Limb (tissue), 2 donors: ENCODE data around the gene CES2.
"Not testable (repeated sequence)": the region's sequence is repeated elsewhere in the genome, so short reads cannot be mapped to it uniquely, and the experiment has no call there.

Experiments used
- DNase-seq, 2 donors: peaks; one replicate each; pipeline ENCODE4 v3.0.0-alpha.2; 2016; ENCODE audit errors: extremely low spot score in 2 of 2

Gene CES2

DNA sequence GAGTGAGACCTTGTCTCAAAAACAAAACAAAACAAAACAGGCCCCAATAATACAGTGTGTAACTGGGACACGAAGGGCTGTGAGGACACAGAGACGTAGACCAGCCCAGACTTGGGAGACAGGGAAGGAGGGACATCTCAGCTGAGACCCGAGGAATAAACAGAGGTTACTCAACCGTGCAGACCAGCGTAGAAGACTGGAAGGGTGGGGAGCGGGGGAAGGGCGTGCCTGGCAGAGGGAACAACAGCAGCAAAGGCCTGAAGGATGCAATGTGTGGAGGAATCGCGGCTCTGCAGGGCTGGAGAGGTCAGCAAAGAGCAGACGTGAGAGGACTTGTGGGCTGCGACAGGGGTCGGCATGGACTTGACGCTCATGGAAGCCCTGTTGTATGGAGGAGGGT lies 41.4 kb downstream of the CES2 start:
- DNase-seq = no peak

DNA sequence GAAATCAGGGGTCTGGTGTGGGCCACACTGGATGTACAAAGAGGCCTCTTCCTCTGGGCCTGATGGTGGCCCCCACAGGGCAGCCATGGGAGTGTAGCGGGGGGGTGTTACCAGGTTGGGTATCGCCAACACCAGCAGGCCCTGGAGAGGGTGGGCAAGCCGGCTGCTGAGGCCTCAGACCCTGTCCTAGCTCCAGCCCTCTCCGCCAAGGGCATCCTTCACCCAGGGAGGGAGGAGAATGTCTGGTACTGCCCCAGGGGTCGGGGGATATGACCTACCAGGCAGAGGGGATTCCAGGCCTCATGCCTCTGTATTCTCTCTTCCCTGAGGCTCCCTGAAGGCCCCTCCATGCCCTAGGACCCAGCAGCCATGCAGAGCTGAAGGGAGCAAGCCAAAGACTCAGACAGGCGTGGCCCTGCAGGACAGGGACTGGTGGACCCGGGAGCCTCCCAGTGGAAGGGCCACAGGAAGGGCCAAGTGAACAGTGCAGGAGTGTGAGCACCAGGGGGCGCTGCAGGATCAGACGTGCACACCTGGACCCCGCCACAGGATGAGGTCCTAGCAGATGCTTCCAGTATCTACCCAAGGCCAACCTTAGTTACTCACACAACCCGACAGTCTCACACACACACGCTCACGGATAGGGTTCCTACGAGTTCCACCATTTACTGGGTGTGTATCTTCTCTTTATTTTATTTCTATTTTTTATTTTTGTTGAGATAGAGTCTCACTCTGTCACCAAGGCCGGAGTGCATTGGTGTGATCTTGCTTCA lies 42.2 kb downstream of the CES2 start:
- peak; percentile 77 to 89 for DNase-seq

DNA sequence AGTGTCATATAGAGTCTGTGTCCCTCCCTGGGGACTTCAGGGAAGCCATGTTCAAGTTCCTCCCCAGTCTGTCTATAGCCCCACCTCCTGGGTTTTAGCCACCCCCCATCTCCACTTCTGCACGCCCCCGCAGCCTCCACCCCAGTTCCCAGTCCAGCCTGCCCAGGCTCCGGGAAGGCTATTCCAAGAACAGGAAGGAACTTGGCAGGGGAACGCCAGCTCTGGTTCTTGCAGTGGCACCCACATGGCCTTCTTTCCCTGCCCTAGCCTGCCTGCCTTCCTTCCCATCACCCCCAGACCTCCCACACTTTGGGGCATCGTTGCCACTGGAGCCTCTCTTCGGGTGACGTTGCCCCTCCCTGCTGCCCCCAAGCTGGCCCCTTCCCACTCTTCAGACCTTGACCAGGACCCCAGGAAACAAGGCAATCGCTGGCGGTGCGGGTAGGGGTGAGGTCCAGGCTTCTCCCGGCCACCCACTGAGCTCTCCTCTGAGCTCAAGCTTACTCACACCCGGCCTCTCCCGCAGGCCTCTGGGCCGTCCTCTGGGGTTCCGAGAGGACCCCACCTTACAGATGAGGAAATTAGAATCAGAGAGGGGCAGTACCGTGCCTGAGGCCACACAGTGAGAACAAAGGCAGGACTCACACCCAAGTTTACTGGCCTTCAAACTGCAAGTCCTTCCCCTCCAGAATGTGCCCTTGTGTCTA lies 43.8 kb downstream of the CES2 start:
- no peak for DNase-seq

DNA sequence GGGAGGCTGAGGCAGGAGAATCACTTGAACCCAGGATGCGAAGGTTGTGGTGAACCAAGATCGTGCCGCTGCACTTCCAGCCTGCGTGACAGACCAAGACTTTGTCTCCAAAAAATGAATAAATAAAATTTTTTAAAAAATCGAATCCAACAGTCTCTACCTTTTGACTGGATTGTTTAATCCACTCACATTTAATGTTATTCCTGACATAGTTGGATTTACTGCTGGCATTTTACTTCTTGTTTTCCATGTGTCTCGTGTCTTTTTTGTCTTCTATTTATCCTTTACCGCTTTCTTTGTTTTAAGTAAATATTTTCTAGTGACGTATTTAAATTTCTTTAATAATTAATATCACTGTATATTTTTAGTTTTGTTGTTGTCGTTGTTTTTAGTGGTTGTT lies 47.7 kb downstream of the CES2 start:
- DNase-seq = no peak

DNA sequence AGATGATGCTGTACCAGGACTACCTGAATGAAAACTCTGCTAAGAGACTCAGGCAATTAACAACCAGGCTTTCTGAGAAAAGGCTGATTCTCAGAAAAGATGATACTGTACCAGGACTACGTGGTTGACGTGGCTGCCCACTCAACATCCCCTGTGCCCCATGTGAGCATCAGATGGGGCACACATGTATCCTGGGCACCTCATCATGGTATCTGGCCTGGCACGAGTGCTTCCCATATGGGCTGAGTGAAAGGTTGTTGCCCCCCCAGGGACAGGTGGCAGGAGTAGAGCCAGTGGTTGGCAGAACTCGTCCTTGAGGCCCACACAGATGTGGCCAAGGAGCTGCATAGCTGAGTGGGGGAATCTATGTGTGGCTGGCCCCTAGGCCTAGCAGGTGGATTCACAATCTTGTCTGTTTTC lies 49.6 kb downstream of the CES2 start:
- no peak for DNase-seq

DNA sequence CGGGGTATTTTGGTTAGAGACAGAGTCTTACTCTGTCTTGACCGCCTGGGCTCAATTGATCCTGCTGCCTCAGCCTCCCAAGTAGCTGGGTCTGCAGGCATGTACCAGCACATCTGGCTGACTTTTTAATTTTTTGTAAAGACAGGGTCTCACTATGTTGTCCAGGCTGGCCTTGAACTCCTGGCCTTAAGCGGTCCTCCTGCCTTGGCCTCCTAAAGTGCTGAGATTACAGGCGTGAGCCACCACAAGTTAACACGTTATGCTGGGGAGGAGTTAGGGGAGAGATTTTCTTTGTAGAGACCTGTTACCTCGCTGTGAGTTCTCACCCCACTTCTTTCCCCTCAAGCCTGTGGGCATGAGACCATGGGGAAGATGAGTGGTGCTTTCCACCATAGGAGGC lies 51.2 kb downstream of the CES2 start:
- DNase-seq = no peak

DNA sequence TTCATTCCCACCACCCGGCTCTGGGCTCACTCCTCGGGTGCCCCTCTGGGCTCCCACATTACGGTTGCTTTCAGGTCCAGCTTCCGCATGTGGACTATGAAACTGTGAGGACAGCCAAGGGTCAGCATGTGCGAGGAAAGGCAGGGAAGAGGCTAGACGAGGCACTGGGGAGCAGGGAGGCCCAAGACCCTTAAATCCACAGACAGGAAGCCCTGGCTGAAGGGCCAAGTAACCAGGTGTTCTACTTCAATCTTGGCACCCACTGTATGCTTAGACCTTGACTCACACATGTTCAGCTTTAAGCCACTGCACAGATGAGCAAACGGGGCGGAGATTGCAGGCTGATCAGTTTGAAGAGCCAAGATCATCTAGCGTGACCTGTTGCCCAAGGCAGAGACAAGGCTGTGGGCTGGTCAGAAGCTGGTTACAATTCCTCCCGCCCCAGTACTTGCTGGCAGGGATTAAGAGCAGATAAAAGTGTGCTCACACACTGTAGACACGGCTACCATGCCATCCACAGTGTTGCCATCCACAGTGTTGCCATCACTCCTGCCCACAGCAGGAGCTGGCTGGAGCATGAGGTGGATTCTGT lies 53.0 kb downstream of the CES2 start, which contains the start of gene CES4A:
Gene CES4A, plus strand, starts transcription at position 393 of the 592 bp plus-strand sequence. Its CDS starts 184 bp downstream, at position 577.
- peak in 1 of 2 donors; percentile 21 for DNase-seq

DNA sequence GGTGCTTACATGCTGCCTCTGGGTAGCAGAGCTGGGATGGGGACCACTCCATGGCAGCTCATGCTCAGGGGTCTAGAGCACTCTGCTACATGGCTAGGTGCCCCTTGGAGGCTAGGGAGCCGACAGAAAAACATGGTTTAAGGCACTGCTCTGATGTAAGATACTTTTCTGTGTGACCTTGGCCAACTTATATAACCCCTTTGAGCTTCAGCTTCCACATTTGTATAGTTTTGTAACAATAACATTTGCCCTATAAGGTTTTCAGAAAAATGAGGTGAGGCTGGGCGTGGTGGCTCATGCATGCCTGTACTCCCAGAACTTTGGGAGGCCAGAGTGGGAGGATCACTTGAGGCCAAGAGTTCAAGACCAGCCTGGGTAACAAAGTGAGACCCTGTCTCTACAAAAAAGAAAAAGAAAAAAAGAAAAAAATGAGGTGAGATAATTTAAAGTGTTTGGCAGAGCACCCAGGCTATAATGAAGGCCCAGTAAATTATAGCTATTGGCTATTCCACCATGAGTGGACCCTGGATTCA lies 56.3 kb downstream of the CES2 start:
- DNase-seq = no peak

DNA sequence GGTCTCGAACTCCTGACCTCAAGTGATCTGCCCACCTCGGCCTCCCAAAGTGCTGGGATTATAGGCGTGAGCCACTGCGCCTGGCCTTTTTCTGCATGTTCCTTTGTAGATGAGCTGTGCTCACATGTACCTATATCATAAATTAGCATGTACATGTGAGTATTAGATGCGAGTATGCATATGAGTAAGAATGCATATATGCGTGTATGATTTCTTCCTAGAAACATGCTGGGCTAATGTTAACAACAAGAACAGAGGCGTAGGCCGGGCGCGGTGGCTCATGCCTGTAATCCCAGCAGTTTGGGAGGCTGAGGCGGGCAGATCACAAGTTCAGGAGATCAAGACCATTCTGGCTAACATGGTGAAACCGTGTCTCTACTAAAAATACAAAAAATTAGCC lies 58.2 kb downstream of the CES2 start:
- DNase-seq = not testable (repeated sequence)
